ENCODE results near the gene CNOT6.

DNA sequence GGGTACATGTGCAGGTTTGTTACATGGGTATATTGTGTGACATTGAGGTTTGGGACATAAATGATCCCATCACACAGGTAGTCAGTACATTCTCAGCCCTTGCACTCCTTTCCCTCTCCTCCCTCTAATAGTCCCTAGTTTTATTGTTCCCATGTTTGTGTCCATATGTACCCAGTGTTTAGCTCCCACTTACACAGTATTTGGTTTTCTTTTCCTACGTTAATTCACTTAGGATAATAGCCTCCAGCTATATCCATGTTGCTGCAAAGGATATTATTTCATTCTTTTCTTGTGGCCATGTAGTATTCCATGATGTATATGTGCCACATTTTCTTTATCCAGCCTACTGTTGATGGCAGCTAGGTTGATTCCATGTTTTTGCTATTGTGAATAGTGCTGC lies 27.4 kb downstream of the CNOT6 start:
- TF ChIP-seq, protein P1, sequence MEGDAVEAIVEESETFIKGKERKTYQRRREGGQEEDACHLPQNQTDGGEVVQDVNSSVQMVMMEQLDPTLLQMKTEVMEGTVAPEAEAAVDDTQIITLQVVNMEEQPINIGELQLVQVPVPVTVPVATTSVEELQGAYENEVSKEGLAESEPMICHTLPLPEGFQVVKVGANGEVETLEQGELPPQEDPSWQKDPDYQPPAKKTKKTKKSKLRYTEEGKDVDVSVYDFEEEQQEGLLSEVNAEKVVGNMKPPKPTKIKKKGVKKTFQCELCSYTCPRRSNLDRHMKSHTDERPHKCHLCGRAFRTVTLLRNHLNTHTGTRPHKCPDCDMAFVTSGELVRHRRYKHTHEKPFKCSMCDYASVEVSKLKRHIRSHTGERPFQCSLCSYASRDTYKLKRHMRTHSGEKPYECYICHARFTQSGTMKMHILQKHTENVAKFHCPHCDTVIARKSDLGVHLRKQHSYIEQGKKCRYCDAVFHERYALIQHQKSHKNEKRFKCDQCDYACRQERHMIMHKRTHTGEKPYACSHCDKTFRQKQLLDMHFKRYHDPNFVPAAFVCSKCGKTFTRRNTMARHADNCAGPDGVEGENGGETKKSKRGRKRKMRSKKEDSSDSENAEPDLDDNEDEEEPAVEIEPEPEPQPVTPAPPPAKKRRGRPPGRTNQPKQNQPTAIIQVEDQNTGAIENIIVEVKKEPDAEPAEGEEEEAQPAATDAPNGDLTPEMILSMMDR (IDR thresholded peaks at IDR 0.05), result no peak
- TF ChIP-seq SIN3A (IDR thresholded peaks at IDR 0.05; ENCODE audit: borderline replicate concordance, insufficient read depth, low read depth, low read length), result no peak
